Fibroblast of skin of back (primary cell): ENCODE measurements around the gene PTPN23.

ENCODE experiments used
- DNase-seq: peaks from one replicate; pipeline ENCODE4 v3.0.0-alpha.2; 2013

PTPN23 gene

GRCh38 chr3:47407237-47407636, 26.4 kb downstream of the PTPN23 start:
- DNase-seq = no peak

GRCh38 chr3:47407896-47408838, 27.3 kb downstream of the PTPN23 start:
- DNase-seq = no peak

- DNase-seq = no peak
Measured at GRCh38 chr3:47408839-47409229, 28.0 kb downstream of the PTPN23 start.

GRCh38 chr3:47409284-47409683, 28.5 kb downstream of the PTPN23 start:
- no peak for DNase-seq

- no peak for DNase-seq
Measured at GRCh38 chr3:47409688-47410416, 29.0 kb downstream of the PTPN23 start.

GRCh38 chr3:47410417-47410720, 29.5 kb downstream of the PTPN23 start:
- DNase-seq = no peak

- no peak for DNase-seq
Measured at GRCh38 chr3:47410801-47411646, 30.2 kb downstream of the PTPN23 start.

- no peak for DNase-seq
Measured at GRCh38 chr3:47411696-47412452, 31.1 kb downstream of the PTPN23 start.

GRCh38 chr3:47412453-47412756, 31.6 kb downstream of the PTPN23 start:
- no peak for DNase-seq

- DNase-seq = no peak
Measured at GRCh38 chr3:47412842-47413520, 32.2 kb downstream of the PTPN23 start.

GRCh38 chr3:47413751-47414150, 32.9 kb downstream of the PTPN23 start:
- DNase-seq = no peak

- no peak for DNase-seq
Measured at GRCh38 chr3:47414161-47414564, 33.3 kb downstream of the PTPN23 start.

- DNase-seq = no peak
Measured at GRCh38 chr3:47414666-47415587, 34.1 kb downstream of the PTPN23 start.

- DNase-seq = no peak
Measured at GRCh38 chr3:47416041-47416440, 35.2 kb downstream of the PTPN23 start.

- no peak for DNase-seq
Measured at GRCh38 chr3:47418167-47419082, 37.6 kb downstream of the PTPN23 start.

- DNase-seq = no peak
Measured at GRCh38 chr3:47419083-47420043, 38.5 kb downstream of the PTPN23 start.

GRCh38 chr3:47420044-47420430, 39.2 kb downstream of the PTPN23 start:
- no peak for DNase-seq
